Gastroesophageal sphincter (tissue), 4 donors: ENCODE results near the gene KRT82. TPM values are rescaled to one million over a fixed set of nuclear protein-coding genes. Genes with fewer than 3 reads are reported as not detected.

ENCODE experiments used
- ATAC-seq: fragments of 150-250 bp; one replicate; pipeline ENCODE4 v1.9.1; 2016; ENCODE audit warnings: mild to moderate bottlenecking, moderate library complexity
- H3K27ac ChIP-seq, 4 donors: fragments of 200-600 bp; sonication (generic) in 3 of 4; 1 replicate in 3 of 4; 2 replicates in 1 of 4; pipeline ENCODE4 v1.5.1; 2016 to 2019
- H3K27me3 ChIP-seq: fragments of 200-600 bp; sonication (generic); one replicate; pipeline ENCODE4 v1.5.1; 2019
- H3K36me3 ChIP-seq, 2 donors: fragments of 200-600 bp; sonication (generic); one replicate each; pipeline ENCODE4 v1.5.1; 2019; ENCODE audit warnings: control low read depth in 1 of 2
- H3K4me1 ChIP-seq, 3 donors: fragments of 200-600 bp; sonication (generic); 1 replicate in 2 of 3; 2 replicates in 1 of 3; pipeline ENCODE4 v1.5.1; 2016 to 2019; ENCODE audit warnings: control low read depth in 2 of 3
- H3K4me3 ChIP-seq, 2 donors: fragments of 200-600 bp; sonication (generic); one replicate each; pipeline ENCODE4 v1.5.1; 2019; ENCODE audit warnings: mild to moderate bottlenecking in 1 of 2, moderate library complexity in 1 of 2
- H3K9me3 ChIP-seq, 3 donors: fragments of 200-600 bp; sonication (generic); one replicate each; pipeline ENCODE4 v1.5.1; 2017 to 2019; ENCODE audit warnings: control low read depth in 2 of 3
- EP300 ChIP-seq: sonication (generic); formaldehyde crosslinking; IDR thresholded peaks from one replicate; pipeline ENCODE4 v1.6.1; 2017; ENCODE audit warnings: antibody characterized with exemption, mild to moderate bottlenecking
- POLR2A ChIP-seq, 2 donors: fragments of 450-650 bp; IDR thresholded peaks; one replicate each; pipeline ENCODE4 v1.6.1; 2017; ENCODE audit warnings: antibody characterized with exemption in 2 of 2, mild to moderate bottlenecking in 2 of 2, moderate library complexity in 1 of 2
- POLR2AphosphoS5 ChIP-seq: sonication (generic); formaldehyde crosslinking; IDR thresholded peaks from one replicate; pipeline ENCODE4 v1.6.1; 2017; ENCODE audit warnings: antibody characterized with exemption
- WGBS, 2 donors: methylation state at CpG; one replicate each; pipeline ENCODE4 v1.1.5; 2018; ENCODE audit warnings: low coverage in 1 of 2; 5-methylcytosine and 5-hydroxymethylcytosine counted together
- total RNA-seq, 4 donors: library from RNA; depleted of rRNA; stranded (reverse); fragments of >200 nt; gene quantifications; one replicate each; pipeline ENCODE4 v1.1.0, GENCODE V29; 2016
- TF ChIP-seq, protein P1 (sequence below), 4 experiments: fragments of 200-600 bp in 2 of 4; fragments of 450-650 bp in 2 of 4; sonication (generic) in 1 of 4; IDR thresholded peaks; one replicate each; pipeline ENCODE4 v1.5.1; 2017 to 2019; ENCODE audit warnings: antibody characterized with exemption in 4 of 4, mild to moderate bottlenecking in 2 of 4, moderate library complexity in 2 of 4

Gene KRT82
- total RNA-seq, 4 donors from 2014 or later: not detected

DNA sequence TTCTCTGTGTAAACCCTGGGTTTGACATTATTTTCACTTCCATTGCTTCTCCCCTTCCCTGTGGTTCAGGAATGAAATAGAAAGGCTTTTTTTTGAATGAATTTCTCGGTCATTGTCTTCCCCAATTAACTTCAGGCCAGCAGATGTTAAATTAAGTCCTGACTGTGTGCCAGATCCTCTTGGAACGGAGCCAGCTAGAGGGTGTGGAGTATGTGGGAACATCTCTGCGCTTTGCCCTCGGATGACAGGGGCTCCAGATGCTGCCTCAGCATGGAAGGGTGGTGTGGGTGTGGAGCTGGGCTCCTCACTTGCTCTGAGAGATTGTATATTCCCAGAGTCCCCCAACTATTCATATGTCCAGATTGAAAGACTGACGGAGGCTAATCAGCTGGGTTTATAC lies 51.9 kb downstream of the KRT82 start:
- no peak for ATAC-seq
- Histone ChIP-seq H3K27me3 (peaks cover 23% of the 10 kb centered on the region), H3K4me1 (peaks cover 0 to 8% (median 0%) of the 10 kb centered on the region in 3 donors), H3K9me3 (no peaks in the 10 kb centered on the region), H3K4me3 (no peak overlapping the region), H3K36me3 (no peaks in the 10 kb centered on the region), H3K27ac (no peak overlapping the region)
- no peak for TF ChIP-seq EP300
- TF ChIP-seq, protein P1, sequence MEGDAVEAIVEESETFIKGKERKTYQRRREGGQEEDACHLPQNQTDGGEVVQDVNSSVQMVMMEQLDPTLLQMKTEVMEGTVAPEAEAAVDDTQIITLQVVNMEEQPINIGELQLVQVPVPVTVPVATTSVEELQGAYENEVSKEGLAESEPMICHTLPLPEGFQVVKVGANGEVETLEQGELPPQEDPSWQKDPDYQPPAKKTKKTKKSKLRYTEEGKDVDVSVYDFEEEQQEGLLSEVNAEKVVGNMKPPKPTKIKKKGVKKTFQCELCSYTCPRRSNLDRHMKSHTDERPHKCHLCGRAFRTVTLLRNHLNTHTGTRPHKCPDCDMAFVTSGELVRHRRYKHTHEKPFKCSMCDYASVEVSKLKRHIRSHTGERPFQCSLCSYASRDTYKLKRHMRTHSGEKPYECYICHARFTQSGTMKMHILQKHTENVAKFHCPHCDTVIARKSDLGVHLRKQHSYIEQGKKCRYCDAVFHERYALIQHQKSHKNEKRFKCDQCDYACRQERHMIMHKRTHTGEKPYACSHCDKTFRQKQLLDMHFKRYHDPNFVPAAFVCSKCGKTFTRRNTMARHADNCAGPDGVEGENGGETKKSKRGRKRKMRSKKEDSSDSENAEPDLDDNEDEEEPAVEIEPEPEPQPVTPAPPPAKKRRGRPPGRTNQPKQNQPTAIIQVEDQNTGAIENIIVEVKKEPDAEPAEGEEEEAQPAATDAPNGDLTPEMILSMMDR (IDR thresholded peaks at IDR 0.05): no peak
- TF ChIP-seq POLR2AphosphoS5: no peak
- no peak for TF ChIP-seq POLR2A (IDR thresholded peaks at IDR 0.05)
- 28 to 42% methylated on average over 5 of the region's 5 CpGs for WGBS, 2 donors

DNA sequence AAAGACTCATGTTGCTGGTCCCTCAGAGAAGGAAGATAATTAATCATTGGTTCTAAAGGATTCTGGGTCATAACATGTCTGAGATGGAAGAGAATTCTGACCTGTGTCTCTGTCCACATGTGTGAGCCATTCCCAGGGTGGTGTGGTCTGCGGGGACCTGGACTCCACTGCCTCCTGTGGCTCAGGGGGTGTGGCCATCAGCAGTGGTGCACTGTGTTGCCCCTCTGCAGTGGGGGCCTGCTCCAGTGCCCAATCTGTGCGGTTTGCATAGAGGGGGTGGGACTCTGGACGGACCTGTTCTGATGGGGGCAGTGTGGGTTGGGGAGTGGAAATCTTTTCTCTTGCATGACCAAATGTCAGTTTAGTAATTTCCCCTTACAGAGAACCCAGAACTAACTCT lies 52.4 kb downstream of the KRT82 start:
- ATAC-seq: no peak
- 75% methylated on average over 2 of the region's 3 CpGs; no CpG with 5 or more reads in 1 of the 2 donors for WGBS, 2 donors
- Histone ChIP-seq H3K36me3 (no peaks in the 10 kb centered on the region), H3K4me1 (peaks cover 0 to 8% (median 0%) of the 10 kb centered on the region in 3 donors), H3K9me3 (no peaks in the 10 kb centered on the region), H3K27me3 (peaks cover 23% of the 10 kb centered on the region), H3K4me3 (no peak overlapping the region), H3K27ac (no peak overlapping the region)
- TF ChIP-seq, protein P1 (IDR thresholded peaks at IDR 0.05): no peak
- TF ChIP-seq POLR2A (IDR thresholded peaks at IDR 0.05) (no peak), POLR2AphosphoS5 (no peak), EP300 (no peak)

DNA sequence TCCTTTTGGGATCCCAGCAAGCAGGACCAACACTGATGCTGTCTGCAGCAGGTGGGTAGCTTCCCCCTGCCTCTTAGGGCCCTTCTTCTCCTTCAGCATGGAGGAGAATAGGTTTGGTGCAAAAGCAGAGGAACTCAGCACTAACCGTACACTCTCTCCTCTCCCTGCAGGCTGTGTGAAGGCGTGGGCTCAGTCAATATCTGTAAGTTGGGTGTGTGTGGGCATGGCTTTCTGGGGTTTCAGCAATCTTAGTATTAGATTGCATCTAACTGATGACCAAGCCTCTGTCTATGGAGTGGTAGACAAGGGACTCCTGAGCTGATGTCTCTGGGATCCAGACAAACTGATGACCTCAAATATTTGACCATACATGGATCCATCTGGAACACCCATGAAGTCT lies 53.2 kb downstream of the KRT82 start:
- H3K27me3 ChIP-seq: peaks cover 23% of the 10 kb centered on the region
- H3K36me3 ChIP-seq: no peaks in the 10 kb centered on the region
- H3K9me3 ChIP-seq: no peaks in the 10 kb centered on the region
- H3K27ac ChIP-seq: no peak overlapping the region
- peaks cover 0 to 8% (median 0%) of the 10 kb centered on the region in 3 donors for H3K4me1 ChIP-seq
- ATAC-seq: no peak
- TF ChIP-seq, protein P1 (IDR thresholded peaks at IDR 0.05): no peak
- TF ChIP-seq EP300: no peak
- no peak for TF ChIP-seq POLR2AphosphoS5
- no peak for TF ChIP-seq POLR2A (IDR thresholded peaks at IDR 0.05)
- no peak overlapping the region for H3K4me3 ChIP-seq
- 70 to 80% methylated on average over 1 to 2 of the region's 2 CpGs for WGBS, 2 donors

DNA sequence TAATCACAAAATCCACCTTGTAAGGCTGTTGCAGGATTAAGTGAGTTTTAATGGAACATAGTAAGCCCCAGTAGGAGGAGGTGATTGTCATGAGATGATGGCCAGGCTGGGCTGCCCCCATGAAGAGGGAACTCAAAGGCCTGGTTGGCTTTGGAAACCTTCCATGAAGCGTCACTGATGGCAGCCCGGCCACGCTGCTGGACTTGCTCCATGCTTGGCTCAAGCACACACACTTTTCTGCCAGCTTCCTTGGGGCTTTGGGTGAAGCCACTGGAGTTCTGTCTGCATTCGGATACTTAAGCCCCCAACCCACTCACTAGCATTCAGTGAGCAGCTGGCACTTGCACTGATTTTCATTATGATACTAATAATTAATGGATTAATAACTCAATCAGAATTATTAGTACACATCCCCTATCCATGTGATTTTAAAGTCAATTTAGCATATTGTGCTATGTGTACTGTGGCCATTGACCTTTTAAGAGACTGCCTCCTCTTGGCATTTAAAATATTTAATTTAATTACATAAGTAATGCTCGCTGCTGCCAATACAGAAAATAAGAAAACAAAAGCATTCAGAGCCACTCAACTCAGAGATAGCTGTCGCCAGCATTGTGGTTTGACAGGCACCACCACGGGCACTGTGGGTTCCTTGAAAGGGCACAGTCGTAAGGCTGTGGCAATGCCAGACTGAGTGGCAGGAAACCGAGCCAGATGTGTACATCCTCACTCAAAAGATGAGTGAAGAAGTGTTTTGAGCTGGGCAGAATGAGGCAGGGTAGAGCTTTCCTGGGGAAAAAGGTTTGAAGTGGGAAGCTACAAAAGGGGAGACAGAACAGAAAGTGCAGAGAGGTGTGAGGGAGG lies 54.7 kb downstream of the KRT82 start:
- peaks cover 16% of the 10 kb centered on the region for H3K27me3 ChIP-seq
- TF ChIP-seq EP300: no peak
- no peak for TF ChIP-seq POLR2AphosphoS5
- no peak for TF ChIP-seq POLR2A (IDR thresholded peaks at IDR 0.05)
- TF ChIP-seq, protein P1 (IDR thresholded peaks at IDR 0.05): no peak
- no peaks in the 10 kb centered on the region for H3K36me3 ChIP-seq
- no peak overlapping the region for H3K27ac ChIP-seq
- H3K4me3 ChIP-seq: no peak overlapping the region
- no peak for ATAC-seq
- 43 to 54% methylated on average over 8 to 9 of the region's 9 CpGs for WGBS, 2 donors
- H3K4me1 ChIP-seq: peaks cover 0 to 8% (median 0%) of the 10 kb centered on the region in 3 donors
- no peaks in the 10 kb centered on the region for H3K9me3 ChIP-seq

DNA sequence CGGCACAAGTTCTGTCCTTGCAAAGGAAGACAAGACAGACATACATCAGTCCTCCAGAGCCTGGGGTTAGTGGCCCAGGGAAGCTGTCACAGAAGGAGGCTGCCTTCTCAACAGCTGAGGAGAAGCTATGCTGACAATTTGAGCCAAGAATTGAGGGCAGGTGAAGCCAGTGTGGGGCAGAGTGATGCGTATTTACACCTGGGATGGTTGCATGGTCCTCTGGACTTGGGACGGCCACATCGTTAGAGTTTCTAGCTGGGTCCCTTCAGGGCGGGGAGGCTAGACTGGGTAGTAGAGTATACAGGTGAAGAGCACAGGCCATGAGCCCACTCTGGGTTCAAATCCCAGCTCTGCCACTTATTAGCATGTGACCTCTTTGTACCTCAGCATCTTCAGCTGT lies 55.3 kb downstream of the KRT82 start:
- TF ChIP-seq EP300: no peak
- TF ChIP-seq, protein P1 (IDR thresholded peaks at IDR 0.05): no peak
- no peak for TF ChIP-seq POLR2A (IDR thresholded peaks at IDR 0.05)
- no peak for TF ChIP-seq POLR2AphosphoS5
- no peak for ATAC-seq
- H3K4me3 ChIP-seq: no peak overlapping the region
- H3K27me3 ChIP-seq: peaks cover 10% of the 10 kb centered on the region
- peaks cover 0 to 8% (median 0%) of the 10 kb centered on the region in 3 donors for H3K4me1 ChIP-seq
- H3K27ac ChIP-seq: no peak overlapping the region
- WGBS, 2 donors: 80 to 94% methylated on average over 2 to 5 of the region's 5 CpGs
- H3K36me3 ChIP-seq: no peaks in the 10 kb centered on the region
- H3K9me3 ChIP-seq: no peaks in the 10 kb centered on the region
